Measurements from ENCODE around the gene C22orf15.

GRCh38 chr22:23716811-23717801 lies 45.7 kb upstream of the C22orf15 start:
- TF ChIP-seq, protein P1, sequence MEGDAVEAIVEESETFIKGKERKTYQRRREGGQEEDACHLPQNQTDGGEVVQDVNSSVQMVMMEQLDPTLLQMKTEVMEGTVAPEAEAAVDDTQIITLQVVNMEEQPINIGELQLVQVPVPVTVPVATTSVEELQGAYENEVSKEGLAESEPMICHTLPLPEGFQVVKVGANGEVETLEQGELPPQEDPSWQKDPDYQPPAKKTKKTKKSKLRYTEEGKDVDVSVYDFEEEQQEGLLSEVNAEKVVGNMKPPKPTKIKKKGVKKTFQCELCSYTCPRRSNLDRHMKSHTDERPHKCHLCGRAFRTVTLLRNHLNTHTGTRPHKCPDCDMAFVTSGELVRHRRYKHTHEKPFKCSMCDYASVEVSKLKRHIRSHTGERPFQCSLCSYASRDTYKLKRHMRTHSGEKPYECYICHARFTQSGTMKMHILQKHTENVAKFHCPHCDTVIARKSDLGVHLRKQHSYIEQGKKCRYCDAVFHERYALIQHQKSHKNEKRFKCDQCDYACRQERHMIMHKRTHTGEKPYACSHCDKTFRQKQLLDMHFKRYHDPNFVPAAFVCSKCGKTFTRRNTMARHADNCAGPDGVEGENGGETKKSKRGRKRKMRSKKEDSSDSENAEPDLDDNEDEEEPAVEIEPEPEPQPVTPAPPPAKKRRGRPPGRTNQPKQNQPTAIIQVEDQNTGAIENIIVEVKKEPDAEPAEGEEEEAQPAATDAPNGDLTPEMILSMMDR (IDR thresholded peaks at IDR 0.05) = no peak
- TF ChIP-seq POLR2A (IDR thresholded peaks at IDR 0.05) = peak; percentile 66 to 92
